ENCODE results near the gene DSCAML1.

- TF ChIP-seq CTCF (IDR thresholded peaks at IDR 0.05) = no peak
- no peak for TF ChIP-seq POLR2A (IDR thresholded peaks at IDR 0.05)
- TF ChIP-seq EP300 (IDR thresholded peaks at IDR 0.05) = no peak
Observed at GRCh38 chr11:117705866-117706265, 91.2 kb downstream of the DSCAML1 start.

All from tibial nerve (tissue), 4 donors.